Measurements from ENCODE around the gene FAT1. TPM values are rescaled to one million over a fixed set of nuclear protein-coding genes. Genes with fewer than 3 reads are reported as not detected.

FAT1 gene
- total and polyA plus RNA-seq, 3 donors from 2014 or later: 51.5 to 157 (median 118) TPM

DNA sequence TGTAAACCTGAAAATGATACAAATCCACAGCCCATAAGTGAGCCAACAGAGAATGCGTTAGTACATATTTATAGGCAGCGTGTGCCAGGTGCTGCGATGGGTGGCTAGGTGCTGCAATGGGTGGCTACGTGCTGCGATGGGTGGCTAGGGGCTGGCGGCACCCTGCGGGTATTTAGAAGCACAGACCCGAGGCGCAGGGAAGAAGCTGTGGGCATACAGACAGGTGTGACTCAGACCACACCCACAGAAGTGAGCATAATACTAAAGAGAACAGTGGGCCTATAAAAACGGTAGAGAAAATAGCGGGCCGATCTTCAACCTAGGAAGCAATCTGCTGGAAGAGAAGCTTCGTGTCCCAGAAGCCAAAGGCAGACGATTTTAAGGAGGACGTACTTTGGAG, 81.1 kb downstream of the FAT1 start:
- no peaks in the 10 kb centered on the region for H3K27me3 ChIP-seq
- 89 to 93% methylated on average over 15 of the region's 15 CpGs for WGBS, 2 donors

DNA sequence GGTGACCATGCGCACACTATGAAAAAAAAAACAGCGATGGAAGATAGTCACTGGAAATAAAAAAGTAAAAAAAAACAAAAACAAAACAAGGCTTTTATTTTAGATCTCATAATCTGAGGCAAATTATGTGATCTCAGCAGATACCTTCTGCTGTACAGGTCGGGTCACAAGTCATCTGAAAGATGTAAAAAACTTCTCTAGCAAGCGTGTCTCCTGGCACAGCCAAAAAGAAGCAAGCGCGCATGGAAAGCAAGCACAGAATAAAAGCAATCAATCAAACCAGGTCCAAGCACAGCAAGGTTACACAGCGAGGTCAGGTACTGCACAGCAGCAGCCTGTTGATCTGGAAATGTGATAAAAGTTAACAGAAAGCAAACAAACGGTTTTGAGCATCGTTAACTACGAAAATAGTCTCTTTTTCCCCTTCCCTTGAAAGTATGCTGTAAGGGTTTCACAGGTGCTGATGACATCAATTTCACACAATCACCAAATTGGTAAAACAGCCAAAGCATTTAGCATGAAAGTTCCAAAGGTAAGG, 89.0 kb downstream of the FAT1 start:
- Histone ChIP-seq H3K4me1 (no peaks in the 10 kb centered on the region), H3K27me3 (no peaks in the 10 kb centered on the region), H3K9me3 (no peaks in the 10 kb centered on the region), H3K36me3 (ENCODE audit: low read depth, missing control alignments) (no peaks in the 10 kb centered on the region), H3K4me3 (no peak overlapping the region), H3K27ac (no peak overlapping the region)
- TF ChIP-seq POLR2A (IDR thresholded peaks at IDR 0.05): no peak
- TF ChIP-seq, protein P1, sequence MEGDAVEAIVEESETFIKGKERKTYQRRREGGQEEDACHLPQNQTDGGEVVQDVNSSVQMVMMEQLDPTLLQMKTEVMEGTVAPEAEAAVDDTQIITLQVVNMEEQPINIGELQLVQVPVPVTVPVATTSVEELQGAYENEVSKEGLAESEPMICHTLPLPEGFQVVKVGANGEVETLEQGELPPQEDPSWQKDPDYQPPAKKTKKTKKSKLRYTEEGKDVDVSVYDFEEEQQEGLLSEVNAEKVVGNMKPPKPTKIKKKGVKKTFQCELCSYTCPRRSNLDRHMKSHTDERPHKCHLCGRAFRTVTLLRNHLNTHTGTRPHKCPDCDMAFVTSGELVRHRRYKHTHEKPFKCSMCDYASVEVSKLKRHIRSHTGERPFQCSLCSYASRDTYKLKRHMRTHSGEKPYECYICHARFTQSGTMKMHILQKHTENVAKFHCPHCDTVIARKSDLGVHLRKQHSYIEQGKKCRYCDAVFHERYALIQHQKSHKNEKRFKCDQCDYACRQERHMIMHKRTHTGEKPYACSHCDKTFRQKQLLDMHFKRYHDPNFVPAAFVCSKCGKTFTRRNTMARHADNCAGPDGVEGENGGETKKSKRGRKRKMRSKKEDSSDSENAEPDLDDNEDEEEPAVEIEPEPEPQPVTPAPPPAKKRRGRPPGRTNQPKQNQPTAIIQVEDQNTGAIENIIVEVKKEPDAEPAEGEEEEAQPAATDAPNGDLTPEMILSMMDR (IDR thresholded peaks at IDR 0.05): no peak
- intact Hi-C loops (cut with DNase I; ENCODE audit: low total_unique reads): no loop called here
- DNase-seq: no peak
- WGBS, 2 donors: 79 to 91% methylated on average over 10 of the region's 10 CpGs

More for the DNA sequence above, 81.1 kb downstream of the FAT1 start:
- no peaks in the 10 kb centered on the region for H3K9me3 ChIP-seq
- intact Hi-C loops (cut with DNase I; ENCODE audit: low total_unique reads): no loop called here
- no peaks in the 10 kb centered on the region for H3K36me3 ChIP-seq (ENCODE audit: low read depth, missing control alignments)
- no peak overlapping the region for H3K27ac ChIP-seq
- H3K4me3 ChIP-seq: no peak overlapping the region
- DNase-seq: no peak
- H3K4me1 ChIP-seq: peaks cover 8% of the 10 kb centered on the region
- TF ChIP-seq POLR2A (IDR thresholded peaks at IDR 0.05): no peak
- TF ChIP-seq, protein P1 (IDR thresholded peaks at IDR 0.05): no peak

DNA sequence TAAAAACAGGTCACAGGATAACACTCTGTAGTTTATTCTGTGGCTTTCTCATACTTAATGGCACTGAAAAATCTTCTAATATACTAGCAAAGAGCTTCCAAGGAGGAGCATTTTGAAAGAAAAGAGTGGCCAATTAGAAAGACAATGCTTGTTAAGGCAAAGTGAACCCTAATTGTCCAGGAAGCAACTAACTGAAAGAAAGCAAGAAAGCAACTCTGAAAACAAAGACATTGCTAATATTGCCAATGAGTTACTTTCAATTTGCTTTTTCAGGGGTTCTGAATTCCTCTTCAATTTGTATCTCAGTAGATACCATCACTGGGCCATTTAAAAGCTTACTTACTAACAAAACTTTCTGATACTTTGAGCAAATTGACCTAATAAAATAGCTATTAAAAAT, 89.8 kb downstream of the FAT1 start:
- no peak for TF ChIP-seq POLR2A (IDR thresholded peaks at IDR 0.05)
- TF ChIP-seq, protein P1 (IDR thresholded peaks at IDR 0.05): no peak
- intact Hi-C loops (cut with DNase I; ENCODE audit: low total_unique reads): no loop called here
- no peak overlapping the region for H3K27ac ChIP-seq

DNA sequence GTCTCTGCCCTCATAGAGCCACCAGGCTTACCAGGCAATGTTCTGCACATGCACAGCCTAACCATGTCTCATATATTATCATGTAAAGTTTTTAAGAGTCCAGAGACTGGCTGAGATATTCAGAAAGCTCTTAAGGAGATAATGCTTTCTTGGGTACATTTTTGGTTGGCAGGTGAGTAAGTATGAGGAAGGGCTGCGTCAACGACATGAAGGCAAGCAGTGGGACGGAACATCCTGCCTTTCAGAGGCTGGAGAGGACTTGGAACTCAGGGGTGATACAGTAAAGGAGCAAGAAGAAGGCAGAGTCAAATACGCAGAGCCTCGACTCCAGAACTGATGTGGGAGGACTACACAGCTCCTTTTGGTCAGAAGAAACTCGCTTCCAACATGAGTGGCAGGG, 93.5 kb downstream of the FAT1 start:
- TF ChIP-seq, protein P1 (IDR thresholded peaks at IDR 0.05): no peak
- TF ChIP-seq POLR2A (IDR thresholded peaks at IDR 0.05): no peak
- Histone ChIP-seq H3K4me3 (no peak overlapping the region), H3K27me3 (no peaks in the 10 kb centered on the region), H3K9me3 (no peaks in the 10 kb centered on the region), H3K27ac (no peak overlapping the region), H3K4me1 (no peaks in the 10 kb centered on the region), H3K36me3 (ENCODE audit: low read depth, missing control alignments) (no peaks in the 10 kb centered on the region)
- no peak for DNase-seq
- 93 to 96% methylated on average over 6 of the region's 6 CpGs for WGBS, 2 donors
- intact Hi-C loops (cut with DNase I; ENCODE audit: low total_unique reads): no loop called here

More for the DNA sequence above, 89.8 kb downstream of the FAT1 start:
- Histone ChIP-seq H3K27me3 (no peaks in the 10 kb centered on the region), H3K4me1 (no peaks in the 10 kb centered on the region), H3K9me3 (no peaks in the 10 kb centered on the region), H3K4me3 (no peak overlapping the region), H3K36me3 (ENCODE audit: low read depth, missing control alignments) (no peaks in the 10 kb centered on the region)
- no peak for DNase-seq

DNA sequence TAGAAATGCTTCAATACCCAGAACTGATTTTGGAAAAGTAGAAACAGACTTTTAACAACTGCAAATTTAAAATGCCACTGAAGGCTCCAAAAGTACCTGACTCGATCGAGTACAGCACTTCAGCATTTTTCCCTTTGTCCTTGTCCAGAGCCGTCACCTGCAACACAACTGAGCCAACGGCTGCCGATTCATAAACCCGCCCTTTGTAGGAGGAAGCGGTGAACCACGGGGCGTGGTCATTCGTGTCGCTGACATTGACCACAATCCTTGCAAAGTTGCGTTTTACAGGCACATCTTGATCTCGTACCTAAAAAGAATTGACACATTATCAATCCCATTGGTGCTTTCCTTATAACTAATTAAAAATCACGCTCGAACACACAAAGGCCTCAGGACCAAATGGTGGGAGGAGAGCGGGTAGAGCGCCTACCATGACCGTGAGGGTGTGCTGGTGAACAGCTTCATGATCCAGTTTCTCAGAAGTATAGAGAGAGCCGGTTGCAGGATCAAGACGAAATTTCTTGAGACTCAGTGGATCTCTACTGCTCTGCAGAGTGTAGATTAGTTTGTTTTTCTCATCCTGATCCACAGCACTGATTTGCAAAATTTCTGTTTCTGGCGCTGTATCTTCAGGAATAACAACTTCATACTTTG, 95.5 kb downstream of the FAT1 start:
- Histone ChIP-seq H3K4me3 (no peak overlapping the region), H3K4me1 (no peaks in the 10 kb centered on the region), H3K9me3 (no peaks in the 10 kb centered on the region), H3K27me3 (no peaks in the 10 kb centered on the region), H3K36me3 (ENCODE audit: low read depth, missing control alignments) (no peaks in the 10 kb centered on the region), H3K27ac (no peak overlapping the region)
- TF ChIP-seq, protein P1 (IDR thresholded peaks at IDR 0.05): no peak
- TF ChIP-seq POLR2A (IDR thresholded peaks at IDR 0.05): no peak
- no peak for DNase-seq
- intact Hi-C loops (cut with DNase I; ENCODE audit: low total_unique reads): no loop called here
- WGBS, 2 donors: 91 to 93% methylated on average over 21 of the region's 21 CpGs

Measured in testis (tissue), 3 donors.